GM18511 (cell line): Measurements from ENCODE around the gene GALNT2.
A peak's percentile ranks its signal among the peaks of the same experiment; 100 is the strongest.

Source experiments
- ATAC-seq: cut with Tn5 transposase; IDR thresholded peaks from one replicate; pipeline ENCODE4 v1.9.1; 2021; ENCODE audit warnings: mild to moderate bottlenecking, moderate library complexity; ENCODE audit not compliant: unreplicated experiment

The GALNT2 gene

DNA sequence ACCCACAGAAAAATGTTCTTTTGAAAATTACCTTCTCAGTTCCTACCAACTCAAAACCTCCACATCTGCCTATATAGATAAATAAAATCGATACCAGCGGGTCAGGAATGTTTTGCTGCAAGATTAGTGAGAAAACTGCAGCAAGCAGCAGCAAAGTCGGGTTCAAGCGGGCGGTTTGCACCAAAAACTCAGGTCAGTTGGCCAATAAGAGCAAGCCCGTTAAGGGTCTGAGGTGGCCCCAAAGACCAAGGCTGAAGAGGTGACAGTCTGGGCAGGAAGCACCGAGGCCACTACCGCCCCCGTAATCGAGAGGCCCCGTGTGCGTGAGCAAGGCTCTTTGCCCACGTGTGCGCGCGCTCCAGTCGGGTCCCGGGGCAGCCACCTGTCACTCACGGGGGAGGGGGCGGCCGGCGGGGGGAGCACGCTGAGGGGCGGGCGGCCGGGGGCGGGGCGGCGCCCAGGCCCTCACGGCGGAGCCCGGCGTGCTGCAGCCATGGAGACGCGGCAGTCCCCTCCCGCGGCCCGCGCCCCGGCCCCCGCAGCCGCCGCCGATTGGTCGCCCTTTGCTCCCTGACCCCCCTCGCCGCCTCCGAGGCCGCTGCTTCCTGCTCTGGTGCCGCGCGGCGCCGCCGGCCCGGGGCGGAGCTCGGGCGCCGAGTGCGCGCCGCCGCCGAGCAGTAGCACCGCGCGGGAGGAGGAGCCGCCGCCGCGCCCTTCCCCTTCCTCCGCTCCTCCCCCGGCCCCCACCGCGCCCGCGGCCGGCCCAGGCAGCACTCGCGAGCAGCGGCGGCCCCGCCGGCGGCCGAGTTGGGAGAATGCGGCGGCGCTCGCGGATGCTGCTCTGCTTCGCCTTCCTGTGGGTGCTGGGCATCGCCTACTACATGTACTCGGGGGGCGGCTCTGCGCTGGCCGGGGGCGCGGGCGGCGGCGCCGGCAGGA lies at the start of gene GALNT2:
TSS of gene GALNT2 (plus strand) at position 773 of the 939 bp plus-strand sequence. CDS start at position 816, 43 bp downstream.
- peak; percentile 84 for ATAC-seq

DNA sequence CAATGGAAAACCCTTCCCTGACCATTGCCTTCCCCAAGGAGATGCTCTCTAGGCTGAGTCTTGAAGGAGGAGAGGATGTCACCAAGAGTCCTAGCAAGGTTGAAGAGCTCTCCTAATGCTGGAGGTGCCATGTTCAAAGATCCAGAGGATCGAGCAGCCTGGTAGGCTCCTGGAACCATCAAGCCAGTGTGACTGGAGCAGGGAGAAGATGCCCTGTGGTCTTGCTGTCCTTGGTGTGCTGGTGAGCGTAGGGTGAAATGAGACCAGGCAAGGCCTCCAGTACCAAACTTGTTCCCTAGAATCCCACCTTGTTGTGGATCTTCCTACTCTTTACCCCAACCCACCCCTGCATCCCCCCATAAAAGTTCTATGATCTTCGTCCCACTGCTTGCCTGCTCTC lies 46.6 kb upstream of the GALNT2 start:
- no peak for ATAC-seq

DNA sequence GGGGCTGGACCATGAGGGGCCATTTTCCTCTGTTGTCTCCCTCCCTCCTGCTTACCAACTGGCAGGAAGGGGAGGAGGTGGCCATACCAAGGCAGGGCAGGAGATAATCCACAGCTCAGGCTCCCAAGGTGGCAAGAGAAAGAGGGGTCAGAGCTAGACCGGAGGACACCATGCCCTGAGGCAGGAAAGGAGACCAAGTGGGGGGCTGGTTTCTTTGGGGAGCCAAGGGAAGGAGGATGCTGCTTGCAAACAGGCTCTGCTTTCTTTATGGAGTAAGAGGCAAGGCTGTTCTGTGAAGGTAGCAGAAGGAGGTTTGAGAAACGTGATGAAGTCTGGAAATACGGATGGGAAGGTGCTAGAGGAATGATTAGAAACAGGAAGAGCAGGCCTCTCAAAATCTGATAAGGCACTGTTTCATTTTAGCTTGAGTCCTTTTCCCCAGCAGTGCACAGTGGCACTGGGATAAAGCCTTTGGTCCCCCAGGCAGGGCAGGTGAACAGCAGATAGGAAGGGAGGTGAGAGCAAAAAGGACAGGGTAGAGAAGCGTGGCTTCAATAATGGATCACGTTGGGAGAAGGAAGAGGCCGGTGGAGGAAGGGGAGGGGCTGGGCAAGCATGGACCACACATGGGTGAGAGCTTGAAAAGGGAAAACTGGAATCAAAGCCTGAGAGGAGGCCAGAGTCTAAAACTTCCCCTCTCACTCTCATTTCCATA lies 44.2 kb upstream of the GALNT2 start:
- ATAC-seq: no peak

DNA sequence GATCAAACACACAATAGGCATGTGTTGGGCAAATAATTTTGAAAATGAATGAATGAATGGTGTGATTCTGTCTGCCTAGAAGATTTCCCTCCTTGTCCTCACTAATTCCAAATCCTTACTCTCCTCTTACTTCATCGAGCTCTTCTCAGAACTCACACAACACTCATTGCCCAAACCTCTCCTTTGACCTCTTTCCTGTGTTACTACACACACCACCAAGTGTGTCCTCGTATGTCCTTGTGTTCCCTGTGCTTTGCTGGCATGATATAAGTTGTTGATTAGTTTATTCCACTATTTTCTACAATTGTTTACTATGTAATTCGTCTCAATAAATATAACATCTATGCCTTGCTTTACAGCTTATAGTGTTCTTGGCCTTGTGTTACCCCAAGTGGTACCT lies 41.4 kb upstream of the GALNT2 start:
- ATAC-seq: no peak

DNA sequence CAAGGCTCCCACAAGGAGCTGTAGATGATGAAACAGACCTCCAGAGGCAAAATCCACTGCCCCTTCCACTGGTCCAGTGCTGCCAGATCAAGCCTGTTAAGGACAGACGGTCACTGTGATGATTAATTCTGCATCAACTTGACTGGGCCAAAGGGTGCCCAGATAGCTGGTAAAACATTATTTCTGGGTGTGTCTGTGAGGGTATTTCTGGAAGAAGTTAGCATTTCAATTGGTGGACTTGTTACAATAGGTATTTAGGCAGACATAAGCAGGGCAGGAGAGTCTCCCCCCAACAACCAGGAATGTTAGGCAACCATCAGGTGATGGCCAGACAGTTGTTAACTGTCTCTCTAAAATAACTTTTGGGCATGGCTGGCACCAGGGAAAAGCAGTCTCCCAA lies 40.9 kb upstream of the GALNT2 start:
- ATAC-seq: no peak

DNA sequence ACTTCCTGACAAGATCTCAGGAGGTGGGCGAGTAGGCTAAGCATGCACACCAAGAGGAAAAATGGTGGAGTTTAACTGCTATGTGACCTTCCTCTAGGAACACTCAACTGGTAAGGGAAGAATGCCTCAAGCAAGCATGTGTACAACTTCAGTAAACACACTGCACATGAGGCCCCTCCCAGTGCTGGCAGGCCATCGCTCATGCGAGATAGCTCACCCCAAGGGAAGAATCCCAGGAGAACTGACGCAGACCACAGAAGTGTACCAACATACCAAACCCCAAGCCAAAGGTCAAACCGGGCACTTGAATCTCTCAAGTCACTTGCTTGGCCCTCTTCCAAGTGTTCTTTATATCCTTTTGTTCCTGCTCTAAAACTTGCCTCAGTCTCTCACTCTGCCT lies 40.5 kb upstream of the GALNT2 start:
- ATAC-seq: no peak

DNA sequence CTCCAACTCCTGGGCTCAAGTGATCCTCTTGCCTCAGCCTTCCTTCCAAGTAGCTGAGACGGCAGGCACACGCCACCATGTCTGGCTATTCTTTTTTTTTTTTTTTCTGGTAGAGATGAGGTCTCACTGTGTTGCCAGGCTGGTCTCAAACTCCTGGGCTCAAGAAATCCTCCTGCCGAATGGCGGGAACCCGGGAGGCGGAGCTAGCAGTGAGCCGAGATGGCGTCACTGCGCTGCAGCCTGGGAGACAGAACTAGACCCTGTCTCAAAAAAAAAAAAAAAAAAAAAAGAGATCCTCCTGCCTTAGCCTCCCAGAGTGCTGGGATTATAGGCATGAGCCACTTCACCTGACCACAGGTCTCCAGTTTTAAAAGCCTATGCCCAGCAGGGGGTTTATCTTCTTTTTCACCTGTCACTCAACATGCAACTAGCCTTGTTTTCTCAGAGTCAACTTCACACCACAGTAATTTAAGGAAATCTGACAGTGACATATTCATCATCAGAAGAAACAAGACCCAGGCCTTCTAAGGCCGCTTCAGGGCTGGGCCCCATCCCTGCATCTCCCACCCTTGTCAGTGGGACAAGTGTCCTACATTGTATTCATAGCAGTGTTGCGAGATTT lies 38.3 kb upstream of the GALNT2 start:
- ATAC-seq: no peak

DNA sequence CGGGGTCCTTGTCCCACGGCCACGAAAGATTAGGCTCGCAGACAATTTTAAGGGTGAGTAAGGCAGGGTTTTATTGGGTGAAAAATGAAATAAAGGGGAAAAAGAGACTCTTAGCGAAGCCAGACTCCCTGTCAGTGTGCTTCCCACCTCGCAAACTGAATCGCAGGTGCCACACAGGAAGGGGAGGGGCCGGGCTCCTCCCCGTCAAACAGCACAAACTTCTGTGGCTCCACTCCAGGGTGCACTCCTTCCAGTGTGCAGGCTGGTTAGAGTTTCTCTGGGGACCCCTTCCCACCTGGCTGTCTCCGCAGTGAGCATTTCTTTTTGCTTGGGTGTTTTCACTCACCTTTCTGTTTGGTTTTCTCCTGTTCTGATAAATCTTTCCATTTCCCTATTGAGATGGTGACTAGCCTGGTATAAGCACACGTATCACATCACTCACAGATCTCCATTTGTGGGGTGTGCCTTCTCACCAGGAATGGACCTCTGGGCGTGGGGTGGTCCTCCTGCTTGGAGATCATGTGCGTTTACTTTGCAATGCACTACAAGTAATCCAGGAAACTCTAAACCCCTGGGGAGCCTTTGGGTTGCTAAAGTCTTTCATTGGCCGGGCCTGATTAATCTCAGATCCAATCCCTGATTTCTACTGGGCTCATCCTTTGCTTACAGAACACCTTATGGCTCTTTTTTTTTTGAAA lies 37.6 kb upstream of the GALNT2 start:
- no peak for ATAC-seq

DNA sequence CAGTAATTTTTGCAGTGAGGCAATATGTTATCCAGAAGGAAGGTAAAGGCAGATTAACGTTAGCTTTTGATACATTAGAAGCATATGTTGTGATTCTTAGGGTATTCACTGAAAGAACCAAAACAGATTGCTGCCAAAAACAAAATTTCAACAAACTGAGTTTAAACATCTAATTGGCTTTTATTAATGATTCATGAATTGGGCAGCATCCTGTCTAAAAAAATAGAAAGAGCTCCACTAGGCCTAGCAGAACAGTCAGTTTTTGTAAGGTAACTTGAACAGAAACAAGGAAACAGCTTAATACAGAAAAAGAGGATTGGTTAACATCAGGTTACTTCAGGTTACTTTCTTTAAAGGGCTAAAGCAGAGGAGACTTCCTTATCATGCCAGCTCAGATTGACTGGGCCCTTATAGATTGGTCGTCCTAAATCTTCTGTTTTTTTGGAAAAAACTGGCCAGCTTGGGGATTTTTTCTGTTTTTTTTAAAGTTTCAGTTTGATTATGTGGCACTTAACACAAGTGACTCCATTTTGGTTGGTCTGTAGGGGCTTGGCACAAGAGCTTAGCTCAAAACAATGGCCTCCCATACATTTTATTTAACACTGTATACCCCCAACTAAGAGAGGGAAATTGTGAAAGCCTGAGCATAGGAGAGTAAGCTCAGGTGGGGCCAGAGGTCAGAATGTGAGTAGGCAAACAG lies 36.8 kb upstream of the GALNT2 start:
- ATAC-seq: no peak

DNA sequence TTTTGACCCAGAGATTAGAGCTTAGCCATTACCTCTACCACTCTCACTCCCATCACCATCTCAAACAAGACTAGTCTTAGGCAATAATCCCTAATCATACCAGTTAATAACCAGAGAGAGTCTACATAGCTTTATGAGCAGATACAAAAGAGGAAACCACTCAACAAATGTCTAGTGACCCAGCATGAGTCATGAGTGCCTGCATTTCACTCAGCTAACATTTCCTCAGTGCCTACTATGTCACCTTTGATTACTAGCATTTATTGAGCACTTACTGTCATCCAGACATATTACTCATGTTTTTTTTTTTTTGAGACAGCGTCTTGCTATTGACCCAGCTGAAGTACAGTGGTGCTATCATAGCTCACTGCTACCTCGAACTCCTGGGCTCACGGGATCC lies 35.9 kb upstream of the GALNT2 start:
- no peak for ATAC-seq

DNA sequence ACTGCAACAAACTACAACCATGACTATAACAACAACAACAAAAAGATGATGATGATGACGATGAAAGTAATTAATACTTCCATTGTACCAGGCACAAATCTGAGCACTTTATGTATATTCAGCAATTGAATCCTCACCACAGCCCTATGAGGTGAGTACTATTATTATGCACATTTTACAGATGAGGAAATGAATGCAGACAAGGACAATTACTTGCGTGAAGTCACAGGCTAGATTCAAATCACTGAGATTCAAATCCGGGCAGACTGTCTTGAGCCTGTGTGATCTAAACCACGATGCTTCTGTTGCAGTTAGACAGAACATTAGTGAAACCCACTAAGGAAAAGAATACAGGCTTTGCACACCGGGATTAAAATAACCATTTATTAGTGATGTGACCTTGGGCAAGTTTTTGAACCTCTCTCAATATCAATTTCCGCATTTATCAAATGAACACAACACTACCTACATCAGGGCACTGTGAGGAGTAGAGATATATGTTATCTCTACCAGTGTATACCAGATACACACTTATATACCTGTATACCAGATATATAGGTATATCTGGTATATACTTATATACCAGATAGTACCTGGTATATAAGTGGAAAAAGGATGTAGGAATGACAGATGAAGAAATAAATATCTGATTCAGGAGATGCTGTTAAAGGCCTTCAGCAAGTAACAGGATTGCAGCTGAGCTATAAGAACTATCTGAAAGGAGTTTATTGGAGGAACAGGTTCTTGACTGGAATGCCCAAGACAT lies 34.3 kb upstream of the GALNT2 start:
- ATAC-seq: no peak

DNA sequence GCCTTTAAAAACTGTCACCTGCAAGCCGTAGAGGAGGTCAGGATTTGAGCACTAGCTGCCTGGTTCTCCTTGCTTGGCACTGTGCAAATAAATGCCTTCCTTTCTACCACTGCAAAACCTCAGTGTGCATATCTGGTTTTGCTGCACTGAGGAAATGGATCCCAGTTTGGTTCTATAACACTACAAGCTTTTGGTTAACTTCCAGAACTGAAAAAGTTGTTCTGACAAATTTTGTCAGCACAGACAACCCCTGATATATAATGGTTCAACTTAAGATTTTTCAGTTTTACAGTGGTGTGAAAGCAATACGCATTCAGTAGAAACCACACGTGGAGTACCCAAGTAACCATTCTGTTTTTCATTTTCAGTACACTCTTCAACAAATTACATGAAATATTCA lies 29.8 kb upstream of the GALNT2 start:
- no peak for ATAC-seq

DNA sequence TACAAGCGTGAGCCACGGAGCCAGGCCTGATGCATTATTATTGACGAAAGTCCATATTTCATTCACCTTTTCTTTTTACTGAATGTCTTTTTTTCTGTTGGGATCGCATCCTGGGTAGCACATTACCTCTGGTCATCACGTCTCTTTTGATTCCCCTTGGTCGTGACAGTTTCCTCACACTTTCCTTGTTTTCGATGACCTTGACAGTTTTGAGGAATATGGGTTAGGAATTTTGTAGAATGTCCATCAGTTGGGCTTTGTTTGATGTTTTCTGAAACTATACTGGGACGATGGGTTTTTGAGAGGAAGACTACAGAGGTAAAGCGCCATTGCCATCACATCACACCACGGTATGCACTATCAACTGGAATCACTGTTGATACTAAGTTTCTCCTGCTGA lies 26.6 kb upstream of the GALNT2 start:
- ATAC-seq: no peak

DNA sequence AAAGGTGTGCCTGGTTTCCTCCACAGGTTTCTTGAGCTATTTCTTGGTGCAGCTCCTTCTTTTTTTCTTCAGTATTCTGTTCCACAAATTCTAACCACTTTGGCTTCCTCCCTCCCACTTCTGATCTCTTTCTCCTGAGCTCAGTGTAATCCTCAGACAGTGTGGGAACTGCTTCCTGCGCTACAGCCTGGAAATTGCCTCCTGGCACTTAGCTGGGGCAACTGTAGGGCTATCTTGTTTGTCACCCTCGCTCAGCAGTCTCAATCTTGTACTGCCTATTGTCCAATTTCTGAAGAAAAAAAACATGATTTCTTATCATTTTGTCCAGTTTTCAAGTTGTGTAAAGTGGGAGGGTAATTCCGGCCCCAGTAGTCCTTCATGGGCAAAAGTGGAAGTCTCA lies 24.0 kb upstream of the GALNT2 start:
- no peak for ATAC-seq

DNA sequence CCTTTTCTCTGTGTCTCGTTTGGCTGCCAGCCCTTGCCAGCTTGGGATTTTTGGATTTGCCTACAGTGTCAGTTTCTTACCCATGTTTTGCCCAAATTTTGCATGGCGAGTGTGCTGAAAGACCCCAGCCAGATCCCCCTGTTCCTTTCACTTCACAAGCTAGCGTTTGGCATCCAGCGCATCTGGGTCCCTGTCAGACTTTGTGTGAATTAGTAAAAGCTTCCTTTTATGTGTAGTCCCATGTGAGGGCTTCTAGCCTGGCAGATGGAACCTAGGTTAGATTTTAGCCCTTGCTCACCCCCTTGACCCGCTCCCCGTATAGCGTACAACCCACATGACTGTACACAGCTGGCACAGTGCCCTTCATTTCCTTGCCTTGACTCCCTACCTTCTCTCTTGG lies 22.3 kb upstream of the GALNT2 start:
- no peak for ATAC-seq

DNA sequence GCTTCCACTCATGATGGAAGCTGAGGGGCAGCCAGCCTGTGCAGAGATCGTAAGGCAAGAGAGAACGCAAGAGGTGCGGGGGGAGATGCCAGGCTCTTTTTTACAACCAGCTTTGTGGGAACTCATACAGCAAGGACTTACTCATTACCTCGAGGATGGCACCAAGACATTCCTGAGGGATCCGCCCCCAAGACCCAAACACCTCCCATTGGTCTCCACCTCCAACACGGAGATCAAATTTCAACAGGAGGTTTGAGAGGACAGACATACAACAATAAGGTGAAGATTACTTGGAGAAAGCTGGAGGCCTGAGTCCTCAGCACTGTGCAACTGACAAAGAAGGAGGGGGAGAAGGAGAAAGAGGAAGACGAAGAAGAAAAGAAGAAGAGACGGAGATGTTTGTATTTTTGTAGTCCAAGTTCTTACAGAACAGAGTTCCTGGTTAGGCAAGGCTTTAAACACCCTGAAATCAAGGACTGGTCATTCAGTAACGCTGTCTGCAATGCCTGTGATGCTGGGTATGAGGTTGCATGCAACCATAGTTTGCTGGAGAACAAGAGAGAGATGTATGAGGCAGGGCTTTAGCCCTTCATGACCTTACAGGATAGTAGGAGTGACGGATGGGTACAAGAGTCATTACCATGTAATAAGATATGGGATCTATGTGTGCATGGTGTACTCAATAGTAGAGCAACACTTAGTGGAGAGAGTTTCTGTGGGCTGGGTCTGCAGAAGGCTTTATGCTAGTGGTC lies 19.7 kb upstream of the GALNT2 start:
- ATAC-seq: no peak

DNA sequence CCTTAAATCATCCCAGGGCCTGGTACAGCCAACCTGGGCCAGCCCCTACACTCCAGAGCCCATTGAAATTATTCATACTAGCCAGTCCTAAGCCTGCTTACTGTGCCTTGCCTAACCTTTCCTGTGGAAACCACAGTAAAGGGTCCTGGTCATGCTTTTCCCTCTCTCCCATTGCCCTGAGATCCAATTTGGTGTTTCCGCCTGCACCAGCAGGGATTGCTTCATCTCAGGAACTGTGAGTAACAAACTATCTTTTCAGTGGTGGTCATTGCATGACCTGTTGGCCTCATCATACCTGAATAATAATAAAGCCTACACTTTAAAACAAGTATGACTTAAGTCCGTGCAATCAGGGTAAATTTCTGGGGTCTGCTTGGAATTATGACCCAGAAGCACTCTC lies 18.7 kb upstream of the GALNT2 start:
- no peak for ATAC-seq

DNA sequence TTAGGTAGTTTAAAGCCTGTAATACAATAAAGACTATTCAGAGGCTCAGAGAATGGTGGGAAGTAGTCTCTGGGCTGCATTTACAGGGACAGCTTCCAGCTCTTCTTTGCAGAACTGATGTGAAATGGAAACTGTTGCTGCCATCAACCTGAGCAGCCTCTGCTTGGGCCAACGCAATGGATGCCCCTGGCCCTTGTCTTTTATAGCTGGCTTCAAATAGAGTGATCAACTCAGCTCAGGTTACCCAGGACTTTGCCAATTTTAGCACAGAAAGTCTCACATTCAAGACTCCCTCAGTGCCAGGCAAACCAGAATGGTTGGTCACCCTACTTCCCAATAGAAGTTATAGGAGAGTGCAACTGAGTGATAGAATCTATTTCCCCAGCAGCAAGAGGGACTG lies 18.1 kb upstream of the GALNT2 start:
- no peak for ATAC-seq

DNA sequence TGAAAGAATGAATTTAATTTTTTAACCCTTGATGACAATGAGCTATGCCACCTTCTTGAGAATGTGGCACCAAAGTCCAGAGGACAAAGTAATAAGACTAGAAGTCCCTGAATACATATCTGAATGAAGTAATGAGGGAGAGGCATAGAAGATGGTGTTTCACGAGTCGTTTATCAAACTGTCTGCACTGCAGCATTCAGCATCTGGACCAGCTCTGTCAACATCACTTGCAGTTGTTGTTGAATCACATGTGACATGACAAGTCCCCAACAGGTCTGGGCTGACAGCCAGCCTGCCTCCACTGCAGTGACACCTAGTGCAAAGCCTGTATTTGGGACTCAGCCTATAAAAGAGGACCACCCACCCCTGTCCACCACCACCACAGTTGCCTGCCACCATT lies 17.3 kb upstream of the GALNT2 start:
- ATAC-seq: no peak
